GM19468 (cell line): ENCODE data around the gene PTMA.
"Not testable (repeated sequence)": the region's sequence is repeated elsewhere in the genome, so short reads cannot be mapped to it uniquely, and the experiment has no call there.

Source experiments
- ATAC-seq: cut with Tn5 transposase; IDR thresholded peaks from one replicate; pipeline ENCODE4 v1.9.1; 2021; ENCODE audit warnings: mild to moderate bottlenecking, moderate library complexity, moderate number of reproducible peaks; ENCODE audit not compliant: unreplicated experiment; ENCODE audit errors: extremely low read depth

PTMA gene

DNA sequence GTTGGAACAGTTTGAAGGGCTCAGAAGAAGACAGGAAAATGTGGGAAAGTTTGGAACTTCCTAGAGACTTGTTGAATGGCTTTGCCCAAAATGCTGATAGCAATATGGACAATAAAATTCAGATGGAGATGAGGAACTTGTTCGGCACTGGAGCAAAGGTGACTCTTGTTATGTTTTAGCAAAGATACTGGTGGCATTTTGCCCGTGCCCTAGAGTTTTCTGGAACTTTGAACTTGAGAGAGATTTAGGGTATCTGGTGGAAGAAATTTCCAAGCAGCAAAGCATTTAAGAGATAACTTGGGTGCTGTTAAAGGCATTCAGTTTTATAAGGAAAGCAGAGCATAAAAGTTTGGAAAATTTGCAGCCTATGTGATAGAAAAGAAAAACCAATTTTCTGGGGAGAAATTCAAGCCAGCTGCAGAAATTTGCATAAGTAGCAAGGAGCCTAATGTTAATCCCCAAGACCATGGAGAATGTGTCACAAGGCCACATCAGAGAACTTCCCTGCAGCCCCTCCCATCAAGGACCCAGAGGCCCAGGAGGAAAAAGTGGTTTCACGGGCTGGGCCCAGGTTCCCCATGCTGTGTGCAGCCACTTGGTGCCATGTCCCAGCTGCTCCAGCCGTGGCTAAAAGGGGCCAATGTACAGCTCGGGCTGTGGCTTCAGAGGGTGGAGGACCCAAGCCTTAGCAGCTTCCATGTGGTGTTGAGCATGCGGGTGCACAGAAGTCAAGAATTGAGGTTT lies 40.0 kb downstream of the PTMA start:
- ATAC-seq: not testable (repeated sequence)

DNA sequence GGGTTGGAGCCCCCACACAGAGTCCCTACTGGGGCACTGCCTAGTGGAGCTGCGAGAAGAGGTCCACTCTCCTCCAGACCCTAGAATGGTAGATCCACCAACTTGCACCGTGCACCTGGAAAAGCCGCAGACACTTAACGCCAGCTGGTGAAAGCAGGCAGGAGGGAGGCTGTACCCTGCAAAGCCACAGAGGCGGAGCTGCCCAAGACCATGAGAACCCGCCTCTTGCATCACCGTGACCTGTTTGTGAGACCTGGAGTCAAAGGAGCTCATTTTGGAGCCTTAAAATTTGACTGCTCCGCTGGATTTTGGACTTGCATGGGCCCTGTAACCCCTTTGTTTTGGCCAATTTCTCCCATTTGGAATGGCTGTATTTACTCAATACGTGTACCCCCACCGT lies 40.7 kb downstream of the PTMA start:
- not testable (repeated sequence) for ATAC-seq

DNA sequence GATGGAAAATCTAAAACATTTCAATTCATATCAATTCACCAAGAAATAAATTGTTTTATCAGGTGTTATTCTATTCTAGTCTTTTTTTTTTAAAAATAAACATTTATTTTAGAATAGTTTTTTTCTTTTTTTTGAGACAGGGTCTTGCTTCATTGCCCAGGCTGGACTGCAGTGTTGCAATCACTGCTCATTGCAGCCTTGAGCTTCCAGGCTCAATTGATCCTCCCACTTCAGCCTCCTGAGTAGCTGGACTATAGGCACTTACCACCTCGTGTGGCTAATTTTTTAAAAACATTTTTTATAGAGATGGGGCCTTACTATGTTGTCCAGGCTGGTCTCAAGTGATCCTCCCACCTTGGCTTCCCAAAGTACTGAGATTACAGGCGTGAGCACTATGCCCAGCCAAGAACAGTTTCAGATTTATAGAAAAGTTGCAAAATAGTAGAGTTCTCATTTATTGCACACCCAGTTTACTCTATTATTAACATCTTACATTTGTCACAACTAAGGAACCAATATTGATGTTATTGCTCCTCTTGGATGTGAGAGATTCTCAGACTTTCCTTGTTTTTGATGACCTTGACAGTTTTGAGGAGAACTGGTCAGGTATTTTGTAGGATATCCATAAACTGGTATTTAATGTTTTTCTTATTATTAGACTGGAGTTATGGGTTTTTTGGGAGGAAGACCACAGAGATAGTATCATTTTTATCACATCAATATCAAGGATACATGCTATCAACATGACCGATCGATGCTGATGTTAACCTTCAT lies 42.9 kb downstream of the PTMA start:
- no peak for ATAC-seq

DNA sequence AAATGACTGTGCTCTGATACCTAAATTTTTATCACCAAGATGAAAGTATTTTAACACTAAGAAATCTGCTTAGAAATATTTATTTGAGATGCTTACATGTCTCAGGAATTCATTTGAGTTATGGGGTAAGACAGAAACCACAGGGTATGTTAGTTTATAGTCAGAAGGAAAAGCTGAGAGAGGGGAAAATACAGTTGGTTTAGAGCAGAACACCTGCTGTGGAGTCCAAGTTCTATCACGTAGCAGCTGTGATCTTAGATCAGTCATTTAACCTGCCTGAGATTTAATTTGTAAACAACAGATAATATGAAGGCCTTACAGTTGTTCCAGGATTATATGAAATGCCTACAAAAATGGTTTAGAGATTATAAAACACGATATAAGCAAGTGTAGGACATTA lies 43.7 kb downstream of the PTMA start:
- ATAC-seq: no peak

DNA sequence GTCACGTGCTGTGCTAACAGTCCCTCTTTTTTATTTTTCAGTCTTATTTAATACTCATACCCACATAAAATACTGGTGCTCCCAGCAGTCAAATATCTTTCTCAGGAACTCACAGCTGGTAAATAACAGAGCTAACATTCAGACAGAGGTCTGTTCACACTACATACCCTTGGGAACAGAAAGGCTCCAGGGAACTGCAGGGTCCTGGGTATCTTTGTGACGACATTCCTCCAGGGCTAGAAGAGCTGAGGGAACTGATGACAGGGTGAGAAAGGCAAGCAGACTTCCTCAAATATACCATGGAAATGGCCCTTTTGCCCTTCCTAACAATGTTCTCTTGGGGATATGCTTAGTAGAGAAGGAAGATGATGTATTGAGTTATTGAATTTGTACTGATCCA lies 53.4 kb downstream of the PTMA start:
- ATAC-seq: no peak
